PFSK-1 (cell line): ENCODE data around the gene TAS2R1.

Experiments used
- FOXP2 ChIP-seq: optimal IDR thresholded peaks from 2 replicates; pipeline ENCODE3; 2011; ENCODE audit warnings: borderline replicate concordance, control low read depth, inconsistent platforms; ENCODE audit not compliant: insufficient read depth; ENCODE audit errors: extremely low read length, extremely low read depth
- POLR2AphosphoS5 ChIP-seq: IDR thresholded peaks from 2 replicates; pipeline ENCODE4 v1.6.1; 2012; ENCODE audit warnings: low read depth, mild to moderate bottlenecking, control low read depth, low read length, moderate library complexity
- REST ChIP-seq, 2 experiments: IDR thresholded peaks; 2 replicates each; pipeline versions ENCODE4 v1.6.1 to v1.8.0; 2011 to 2012; ENCODE audit warnings: low read depth in 2 of 2, low read length in 2 of 2, control low read depth in 1 of 2, inconsistent platforms in 1 of 2, mild to moderate bottlenecking in 1 of 2, moderate library complexity in 1 of 2; ENCODE audit not compliant: insufficient read depth in 1 of 2
- SIN3A ChIP-seq: IDR thresholded peaks from 2 replicates; pipeline ENCODE4 v1.6.1; 2012; ENCODE audit warnings: mild to moderate bottlenecking, low read length, moderate library complexity, borderline replicate concordance; ENCODE audit not compliant: insufficient read depth
- TAF1 ChIP-seq: IDR thresholded peaks from 2 replicates; pipeline ENCODE4 v1.6.1; 2012; ENCODE audit warnings: low read length, control low read depth, borderline replicate concordance; ENCODE audit not compliant: insufficient read depth

Gene TAS2R1

GRCh38 chr5:9604416-9604815 is 25.7 kb downstream of the TAS2R1 start:
- TF ChIP-seq POLR2AphosphoS5: no peak
- TF ChIP-seq REST (IDR thresholded peaks at IDR 0.05; ENCODE audit: insufficient read depth in 1 of 2, low read depth in 2 of 2, low read length in 2 of 2): no peak
- no peak for TF ChIP-seq FOXP2
- no peak for TF ChIP-seq SIN3A
- no peak for TF ChIP-seq TAF1

GRCh38 chr5:9601055-9601739 is 29.0 kb downstream of the TAS2R1 start:
- no peak for TF ChIP-seq SIN3A
- no peak for TF ChIP-seq POLR2AphosphoS5
- TF ChIP-seq TAF1: no peak
- TF ChIP-seq FOXP2: no peak
- no peak for TF ChIP-seq REST (IDR thresholded peaks at IDR 0.05; ENCODE audit: insufficient read depth in 1 of 2, low read depth in 2 of 2, low read length in 2 of 2)

- TF ChIP-seq SIN3A: no peak
- TF ChIP-seq FOXP2: no peak
- no peak for TF ChIP-seq TAF1
- no peak for TF ChIP-seq POLR2AphosphoS5
- TF ChIP-seq REST (IDR thresholded peaks at IDR 0.05; ENCODE audit: insufficient read depth in 1 of 2, low read depth in 2 of 2, low read length in 2 of 2): no peak
Observed at GRCh38 chr5:9599391-9599790, 30.8 kb downstream of the TAS2R1 start.

- no peak for TF ChIP-seq FOXP2
- TF ChIP-seq SIN3A: no peak
- TF ChIP-seq REST (IDR thresholded peaks at IDR 0.05; ENCODE audit: insufficient read depth in 1 of 2, low read depth in 2 of 2, low read length in 2 of 2): no peak
- no peak for TF ChIP-seq TAF1
- TF ChIP-seq POLR2AphosphoS5: no peak
Observed at GRCh38 chr5:9596824-9597223, 33.3 kb downstream of the TAS2R1 start.
